Myometrial cell (primary cell): ENCODE data around the gene SQSTM1. TPM values are rescaled to one million over a fixed set of nuclear protein-coding genes. Genes with fewer than 3 reads are reported as not detected.

Experiments
- total RNA-seq: library from RNA; depleted of rRNA; stranded (reverse); fragments of >200 nt; gene quantifications from 2 replicates; pipeline ENCODE4 v1.2.3, GENCODE V29; 2015

SQSTM1 gene
- total RNA-seq = 330 and 353 TPM in 2 replicates

GRCh38 chr5:179820483-179821297 is at the start of gene SQSTM1:
Gene SQSTM1, plus strand, starts transcription at chr5:179820905. Its CDS starts 32 bp downstream, at chr5:179820937.

GRCh38 chr5:179793468-179794139 is 27.1 kb upstream of the SQSTM1 start, which contains the start of gene LTC4S:
Gene LTC4S, plus strand, starts transcription at chr5:179793986. Its CDS starts 95 bp downstream, at chr5:179794081.

DNA sequence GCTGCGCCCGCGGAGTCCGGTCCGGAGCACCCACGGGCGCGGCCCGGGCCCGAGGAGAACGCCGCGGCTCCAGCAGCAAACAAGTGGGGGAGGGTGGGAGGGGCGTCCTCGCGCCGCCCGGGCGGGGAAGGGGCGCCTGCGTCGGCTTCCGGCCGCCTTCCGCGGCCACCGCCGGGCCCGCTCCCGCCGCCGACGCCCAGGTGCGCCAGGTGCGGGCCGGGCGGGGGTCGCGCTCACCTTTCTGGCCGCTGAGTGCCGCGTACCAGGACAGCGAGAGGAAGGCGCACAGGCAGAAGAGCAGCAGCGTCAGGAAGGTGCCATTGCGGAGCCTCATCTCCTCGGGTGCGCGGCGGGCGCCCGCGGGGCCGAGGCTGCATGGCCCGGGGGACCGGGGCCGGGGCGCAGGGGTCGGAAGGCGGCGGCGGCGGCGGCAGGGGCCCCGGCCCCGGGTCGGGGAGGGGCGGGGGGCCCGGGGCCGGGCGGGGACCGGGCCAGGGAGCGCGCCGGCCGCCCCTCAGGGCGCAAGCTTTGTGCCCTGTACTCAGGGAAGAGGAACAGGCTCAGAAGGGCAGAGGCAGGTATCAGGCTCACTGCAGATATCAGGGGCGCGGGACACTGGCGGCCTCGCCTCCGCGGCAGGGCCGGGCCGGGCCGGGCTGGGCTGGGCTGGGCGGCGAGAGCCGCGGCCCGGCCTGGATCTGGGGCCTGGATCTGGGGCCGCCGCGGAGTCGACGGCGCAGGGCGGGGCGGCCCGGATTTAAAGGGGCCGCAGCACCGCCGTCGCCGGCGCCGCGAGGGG is 14.3 kb upstream of the SQSTM1 start, which contains the start of gene MGAT4B:
Gene MGAT4B (minus strand): TSS at position 617 of the 799 bp plus-strand sequence. CDS start 283 bp downstream, at position 334.

DNA sequence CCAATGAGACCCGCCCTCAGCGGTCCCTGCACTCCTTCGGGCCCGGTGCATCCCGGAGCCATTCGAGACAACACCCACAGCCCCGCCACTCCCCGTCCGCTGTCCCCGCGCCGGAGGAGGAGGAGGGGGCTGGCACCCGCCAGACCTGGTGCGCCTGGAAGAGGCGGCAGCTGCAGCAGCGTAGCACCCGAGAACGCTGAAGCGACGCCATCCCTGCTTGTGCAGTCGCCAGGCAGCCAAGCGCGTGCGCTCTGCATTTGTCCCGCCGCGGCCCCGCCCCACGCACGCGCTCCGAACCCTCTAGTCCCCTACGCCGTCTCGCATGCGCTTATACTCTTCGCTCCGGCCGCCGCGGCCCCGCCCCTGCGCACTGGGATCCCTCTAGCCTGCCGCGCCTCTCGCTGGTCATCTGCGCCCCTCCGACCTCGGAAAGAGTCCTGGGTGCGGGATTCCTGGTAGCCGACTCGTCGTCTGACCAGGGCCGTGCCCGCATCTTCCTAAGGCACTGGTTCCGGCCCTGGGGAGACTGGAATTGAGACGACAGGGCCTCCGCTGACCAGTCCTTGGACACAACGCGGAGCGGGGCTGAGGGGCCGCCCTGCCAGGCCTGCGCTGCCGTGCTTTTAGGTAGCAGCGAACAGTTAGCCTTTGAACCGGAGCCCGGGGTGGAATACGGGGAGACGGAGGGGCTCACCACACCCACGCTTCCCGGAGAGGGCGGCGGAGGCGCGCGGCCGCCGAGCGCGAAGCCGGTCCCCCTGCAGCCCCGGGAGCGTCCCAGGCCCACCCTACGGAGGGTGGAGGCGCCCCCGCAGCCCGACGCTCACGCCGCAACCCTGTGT is 38.1 kb downstream of the SQSTM1 start, which contains the start of gene MRNIP:
Gene MRNIP (minus strand): TSS at position 232 of the 842 bp plus-strand sequence. CDS start 21 bp downstream, at position 211.

Other genes with a start within 250 kb of the SQSTM1 start
- 228 and 290 TPM in 2 replicates for gene HNRNPH1, start 197.2 kb upstream of the SQSTM1 start, total RNA-seq
- not detected in 2 replicates for gene CBY3, start 139.9 kb upstream of the SQSTM1 start, total RNA-seq
- gene CANX, start 121.9 kb upstream of the SQSTM1 start, total RNA-seq = 351 and 422 TPM in 2 replicates
- gene MAML1, start 88.1 kb upstream of the SQSTM1 start, total RNA-seq = 11.2 and 13.3 TPM in 2 replicates
- gene LTC4S, start 26.9 kb upstream of the SQSTM1 start, total RNA-seq = 0.89 TPM in 1 of 2 replicates, not detected in the other
- 104 and 115 TPM in 2 replicates for gene MGAT4B, start 14.0 kb upstream of the SQSTM1 start, total RNA-seq
- gene MRNIP, start 37.9 kb downstream of the SQSTM1 start, total RNA-seq = 7.4 and 15.3 TPM in 2 replicates
- 41.6 and 43.2 TPM in 2 replicates for gene TBC1D9B, start 87.0 kb downstream of the SQSTM1 start, total RNA-seq